Omental fat pad (tissue), 4 donors: ENCODE measurements around the gene BTG4. TPM values are rescaled to one million over a fixed set of nuclear protein-coding genes. Genes with fewer than 3 reads are reported as not detected.

Experiments
- ATAC-seq: fragments of 150-250 bp; one replicate; pipeline ENCODE4 v1.9.1; 2016; ENCODE audit warnings: mild to moderate bottlenecking, moderate library complexity; ENCODE audit not compliant: low FRiP score
- DNase-seq: peaks from one replicate; pipeline ENCODE4 v3.0.0-alpha.2; 2019; ENCODE audit warnings: low spot score
- total RNA-seq, 4 donors: library from RNA; depleted of rRNA; stranded (reverse); fragments of >200 nt; gene quantifications; one replicate each; pipeline ENCODE4 v1.1.0, GENCODE V29; 2016
- TF ChIP-seq, protein P1 (sequence below), 3 donors: fragments of 450-650 bp; IDR thresholded peaks; one replicate each; pipeline ENCODE4 v1.5.1; 2016 to 2017; ENCODE audit warnings: antibody characterized with exemption in 3 of 3, mild to moderate bottlenecking in 3 of 3, moderate library complexity in 2 of 3

Gene BTG4
- total RNA-seq, 4 donors from 2014 or later, result not detected

GRCh38 chr11:111476366-111476765, 35.8 kb downstream of the BTG4 start:
- TF ChIP-seq, protein P1, sequence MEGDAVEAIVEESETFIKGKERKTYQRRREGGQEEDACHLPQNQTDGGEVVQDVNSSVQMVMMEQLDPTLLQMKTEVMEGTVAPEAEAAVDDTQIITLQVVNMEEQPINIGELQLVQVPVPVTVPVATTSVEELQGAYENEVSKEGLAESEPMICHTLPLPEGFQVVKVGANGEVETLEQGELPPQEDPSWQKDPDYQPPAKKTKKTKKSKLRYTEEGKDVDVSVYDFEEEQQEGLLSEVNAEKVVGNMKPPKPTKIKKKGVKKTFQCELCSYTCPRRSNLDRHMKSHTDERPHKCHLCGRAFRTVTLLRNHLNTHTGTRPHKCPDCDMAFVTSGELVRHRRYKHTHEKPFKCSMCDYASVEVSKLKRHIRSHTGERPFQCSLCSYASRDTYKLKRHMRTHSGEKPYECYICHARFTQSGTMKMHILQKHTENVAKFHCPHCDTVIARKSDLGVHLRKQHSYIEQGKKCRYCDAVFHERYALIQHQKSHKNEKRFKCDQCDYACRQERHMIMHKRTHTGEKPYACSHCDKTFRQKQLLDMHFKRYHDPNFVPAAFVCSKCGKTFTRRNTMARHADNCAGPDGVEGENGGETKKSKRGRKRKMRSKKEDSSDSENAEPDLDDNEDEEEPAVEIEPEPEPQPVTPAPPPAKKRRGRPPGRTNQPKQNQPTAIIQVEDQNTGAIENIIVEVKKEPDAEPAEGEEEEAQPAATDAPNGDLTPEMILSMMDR (IDR thresholded peaks at IDR 0.05), result no peak
- no peak for DNase-seq
- no peak for ATAC-seq

- DNase-seq (no peak), ATAC-seq (no peak)
- TF ChIP-seq, protein P1 (IDR thresholded peaks at IDR 0.05), result no peak
These were observed 37.8 kb downstream of the BTG4 start for GRCh38 chr11:111474432-111474831.

- DNase-seq (no peak), ATAC-seq (no peak)
- TF ChIP-seq, protein P1 (IDR thresholded peaks at IDR 0.05), result no peak
These were observed 40.0 kb downstream of the BTG4 start for GRCh38 chr11:111472228-111472627.

- DNase-seq (no peak), ATAC-seq (no peak)
- TF ChIP-seq, protein P1 (IDR thresholded peaks at IDR 0.05), result no peak
These were observed 43.0 kb downstream of the BTG4 start for GRCh38 chr11:111469200-111469599.

DNA sequence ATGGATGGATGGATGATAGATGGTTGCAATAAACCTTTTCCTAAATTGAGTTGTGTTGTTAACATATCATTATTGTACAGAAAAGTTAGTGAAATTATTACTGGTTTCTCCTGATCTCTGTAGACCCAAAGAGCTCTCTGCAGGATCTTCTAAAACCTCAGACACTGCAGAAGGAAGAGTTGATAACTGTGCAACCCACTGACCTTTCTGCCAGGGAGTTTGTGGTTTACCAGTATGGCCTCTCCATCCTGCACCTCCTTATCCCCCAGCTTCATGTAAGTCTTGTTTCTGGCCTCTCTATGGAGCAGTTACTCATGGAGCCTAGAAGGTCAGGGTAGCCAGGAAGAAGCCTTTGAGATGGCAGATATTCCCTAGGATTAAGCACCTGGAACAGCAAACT, 45.6 kb downstream of the BTG4 start:
- no peak for DNase-seq
- ATAC-seq, result no peak
- TF ChIP-seq, protein P1 (IDR thresholded peaks at IDR 0.05), result no peak

DNA sequence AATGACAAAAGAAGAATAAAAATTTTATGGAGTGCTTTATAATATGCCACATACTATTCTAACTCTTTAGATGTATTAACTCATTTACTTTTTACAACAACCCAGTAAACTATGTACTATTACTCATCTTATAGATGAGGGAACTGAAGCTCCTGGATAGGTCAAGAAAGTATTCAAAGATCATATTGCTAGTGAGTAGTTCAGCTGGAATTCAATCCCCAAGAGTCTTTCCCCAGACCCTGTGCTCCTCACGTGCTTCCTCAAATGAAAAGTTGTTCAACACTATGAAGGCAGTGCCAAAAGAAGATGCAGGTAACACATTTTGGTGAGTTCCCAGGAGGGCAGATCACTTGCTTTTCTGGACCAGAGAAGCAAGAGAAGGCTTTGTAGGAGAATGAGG, 46.8 kb downstream of the BTG4 start:
- ATAC-seq (no peak), DNase-seq (no peak)
- TF ChIP-seq, protein P1 (IDR thresholded peaks at IDR 0.05), result no peak

DNA sequence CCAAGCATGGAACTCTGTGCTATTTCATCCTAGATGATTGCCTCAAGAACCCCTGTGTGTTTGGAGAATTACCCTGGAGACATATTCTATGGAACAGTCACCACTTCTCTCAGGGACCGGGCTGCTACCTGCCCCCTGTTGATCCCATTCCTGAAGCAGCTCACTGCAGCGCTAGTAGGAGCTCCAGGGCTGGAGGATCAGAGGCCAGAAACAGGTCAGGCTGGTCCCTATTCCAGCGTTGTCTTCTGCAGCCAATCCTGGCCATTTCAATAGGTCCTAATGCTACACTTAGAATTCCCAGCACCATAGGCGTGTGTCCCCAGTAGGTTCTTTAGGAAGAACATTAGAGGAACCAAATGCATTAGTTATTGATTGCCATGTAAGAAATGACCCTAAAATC, 48.9 kb downstream of the BTG4 start:
- ATAC-seq (no peak), DNase-seq (no peak)
- TF ChIP-seq, protein P1 (IDR thresholded peaks at IDR 0.05), result no peak
